Activated naive CD4-positive, alpha-beta T cell treated with anti-CD3 and anti-CD28 coated beads, Interleukin-2, amount 10 ng/mL, durations not matched to agents 7 days and 5 days (primary cell): ENCODE measurements around the gene ITGA3.
"Not testable (repeated sequence)": the region's sequence is repeated elsewhere in the genome, so short reads cannot be mapped to it uniquely, and the experiment has no call there.

ENCODE experiments used
- CTCF ChIA-PET: fragments of 350-600 bp; sonication (Branson Sonifier 250); formaldehyde crosslinking; loops from one replicate; lab custom pipeline; 2021; ENCODE audit warnings: antibody characterized with exemption; lab: Charles Lee
- DNase-seq: peaks from one replicate; pipeline ENCODE4 v3.0.0-alpha.2; 2020
- H3K27ac Mint-ChIP-seq: one replicate; pipeline ENCODE4 v1.8.0; 2021; ENCODE audit warnings: mild to moderate bottlenecking, moderate library complexity, mixed read lengths
- H3K27me3 Mint-ChIP-seq: one replicate; pipeline ENCODE4 v1.8.0; 2021; ENCODE audit warnings: mild to moderate bottlenecking, mixed read lengths
- H3K36me3 Mint-ChIP-seq: one replicate; pipeline ENCODE4 v1.8.0; 2021; ENCODE audit warnings: mixed read lengths
- H3K4me1 Mint-ChIP-seq: one replicate; pipeline ENCODE4 v1.8.0; 2021; ENCODE audit warnings: mixed read lengths
- H3K4me3 Mint-ChIP-seq: one replicate; pipeline ENCODE4 v1.8.0; 2021; ENCODE audit warnings: mild to moderate bottlenecking, moderate library complexity, mixed read lengths
- H3K9me3 Mint-ChIP-seq: one replicate; pipeline ENCODE4 v1.8.0; 2021; ENCODE audit warnings: mixed read lengths

ITGA3 gene

GRCh38 chr17:50060951-50061712, 5.2 kb downstream of the ITGA3 start:
- no peak overlapping the region for H3K27ac Mint-ChIP-seq
- peaks cover 25% of the 10 kb centered on the region for H3K27me3 Mint-ChIP-seq
- CTCF ChIA-PET, result interaction anchor here (1.8 to 3.5 kb wide), 2 partner anchors 26 to 33 kb away, joined by 6 to 12 read pairs; no protein-coding TSS in a partner anchor
- DNase-seq, result no peak
- peaks cover 3% of the 10 kb centered on the region for H3K36me3 Mint-ChIP-seq
- no peak overlapping the region for H3K4me3 Mint-ChIP-seq
- H3K4me1 Mint-ChIP-seq, result peaks cover 17% of the 10 kb centered on the region
- no peaks in the 10 kb centered on the region for H3K9me3 Mint-ChIP-seq

- CTCF ChIA-PET, result interaction anchor here (0.7 to 1.8 kb wide), 2 partner anchors 26 to 33 kb away, joined by 4 to 6 read pairs; no protein-coding TSS in a partner anchor
- DNase-seq, H3K4me3 Mint-ChIP-seq, H3K36me3 Mint-ChIP-seq, H3K9me3 Mint-ChIP-seq, H3K27ac Mint-ChIP-seq: not testable (repeated sequence)
- Mint-ChIP-seq H3K4me1 (peaks cover 13% of the 10 kb centered on the region), H3K27me3 (peaks cover 21% of the 10 kb centered on the region)
Measured at GRCh38 chr17:50061713-50062045, 5.8 kb downstream of the ITGA3 start.

- Mint-ChIP-seq H3K27me3 (peaks cover 12% of the 10 kb centered on the region), H3K9me3 (no peaks in the 10 kb centered on the region), H3K4me1 (peaks cover 6% of the 10 kb centered on the region), H3K27ac (no peak overlapping the region), H3K4me3 (no peak overlapping the region), H3K36me3 (peaks cover 3% of the 10 kb centered on the region)
- CTCF ChIA-PET, result interaction anchor here (0.7 kb wide), 1 partner anchor 25 kb away, joined by 4 read pairs; no protein-coding TSS in a partner anchor
- DNase-seq, result no peak
Measured at GRCh38 chr17:50062293-50063243, 6.7 kb downstream of the ITGA3 start.

- no peak overlapping the region for H3K4me3 Mint-ChIP-seq
- CTCF ChIA-PET, result interaction anchor here (2.0 kb wide), 1 partner anchor 24 kb away, joined by 7 read pairs; no protein-coding TSS in a partner anchor
- no peaks in the 10 kb centered on the region for H3K4me1 Mint-ChIP-seq
- H3K27ac Mint-ChIP-seq, result no peak overlapping the region
- H3K9me3 Mint-ChIP-seq, result no peaks in the 10 kb centered on the region
- no peaks in the 10 kb centered on the region for H3K36me3 Mint-ChIP-seq
- no peak for DNase-seq
- H3K27me3 Mint-ChIP-seq, result peaks cover under 1% of the 10 kb centered on the region
Measured at GRCh38 chr17:50063561-50064252, 7.8 kb downstream of the ITGA3 start.

GRCh38 chr17:50064253-50065001, 8.5 kb downstream of the ITGA3 start:
- Mint-ChIP-seq H3K27me3 (no peaks in the 10 kb centered on the region), H3K27ac (no peak overlapping the region), H3K36me3 (no peaks in the 10 kb centered on the region), H3K4me1 (no peaks in the 10 kb centered on the region), H3K9me3 (no peaks in the 10 kb centered on the region), H3K4me3 (no peak overlapping the region)
- DNase-seq, result no peak
- CTCF ChIA-PET, result interaction anchor here (2.0 to 2.8 kb wide), 2 partner anchors 23 to 30 kb away, joined by 7 to 8 read pairs; no protein-coding TSS in a partner anchor

GRCh38 chr17:50065056-50065455, 9.1 kb downstream of the ITGA3 start:
- Mint-ChIP-seq H3K9me3 (no peaks in the 10 kb centered on the region), H3K27ac (no peak overlapping the region), H3K4me1 (no peaks in the 10 kb centered on the region), H3K4me3 (no peak overlapping the region), H3K36me3 (no peaks in the 10 kb centered on the region), H3K27me3 (no peaks in the 10 kb centered on the region)
- CTCF ChIA-PET, result interaction anchor here (2.0 to 2.8 kb wide), 2 partner anchors 23 to 29 kb away, joined by 7 to 8 read pairs; no protein-coding TSS in a partner anchor
- DNase-seq, result no peak

- Mint-ChIP-seq H3K4me1 (no peaks in the 10 kb centered on the region), H3K9me3 (no peaks in the 10 kb centered on the region), H3K27ac (no peak overlapping the region), H3K4me3 (no peak overlapping the region), H3K27me3 (no peaks in the 10 kb centered on the region), H3K36me3 (peaks cover 6% of the 10 kb centered on the region)
- no peak for DNase-seq
- CTCF ChIA-PET, result interaction anchor here (1.1 to 3.1 kb wide), 4 partner anchors 9 to 27 kb away, joined by 3 to 14 read pairs (median 6); no protein-coding TSS in a partner anchor
Measured at GRCh38 chr17:50066995-50067394, 11.1 kb downstream of the ITGA3 start.

GRCh38 chr17:50067996-50068395, 12.1 kb downstream of the ITGA3 start:
- peaks cover 6% of the 10 kb centered on the region for H3K36me3 Mint-ChIP-seq

GRCh38 chr17:50070908-50071680, 15.2 kb downstream of the ITGA3 start:
- H3K4me3 Mint-ChIP-seq, result no peak overlapping the region
- CTCF ChIA-PET, result no interaction called here
- no peaks in the 10 kb centered on the region for H3K4me1 Mint-ChIP-seq
- H3K27ac Mint-ChIP-seq, result no peak overlapping the region
- peaks cover 6% of the 10 kb centered on the region for H3K36me3 Mint-ChIP-seq
- H3K9me3 Mint-ChIP-seq, result no peaks in the 10 kb centered on the region
- H3K27me3 Mint-ChIP-seq, result no peaks in the 10 kb centered on the region
- no peak for DNase-seq

More at GRCh38 chr17:50067996-50068395, 12.1 kb downstream of the ITGA3 start:
- Mint-ChIP-seq H3K27ac (no peak overlapping the region), H3K4me1 (no peaks in the 10 kb centered on the region), H3K9me3 (no peaks in the 10 kb centered on the region), H3K27me3 (no peaks in the 10 kb centered on the region), H3K4me3 (no peak overlapping the region)
- CTCF ChIA-PET, result interaction anchor here (1.6 to 3.1 kb wide), 2 partner anchors 10 to 26 kb away, joined by 5 to 14 read pairs; no protein-coding TSS in a partner anchor
- no peak for DNase-seq

- no peaks in the 10 kb centered on the region for H3K27me3 Mint-ChIP-seq
- H3K9me3 Mint-ChIP-seq, result no peaks in the 10 kb centered on the region
- no peak overlapping the region for H3K27ac Mint-ChIP-seq
Measured at GRCh38 chr17:50071692-50072091, 15.8 kb downstream of the ITGA3 start.

GRCh38 chr17:50072130-50072529, 16.2 kb downstream of the ITGA3 start:
- Mint-ChIP-seq H3K4me3 (no peak overlapping the region), H3K9me3 (no peaks in the 10 kb centered on the region), H3K4me1 (no peaks in the 10 kb centered on the region), H3K27me3 (no peaks in the 10 kb centered on the region), H3K36me3 (peaks cover 6% of the 10 kb centered on the region), H3K27ac (no peak overlapping the region)
- DNase-seq, result no peak
- CTCF ChIA-PET, result interaction anchor here (0.9 kb wide), 1 partner anchor 15 kb away, joined by 3 read pairs; no protein-coding TSS in a partner anchor

More at GRCh38 chr17:50071692-50072091, 15.8 kb downstream of the ITGA3 start:
- CTCF ChIA-PET, result interaction anchor here (0.9 kb wide), 1 partner anchor 15 kb away, joined by 3 read pairs; no protein-coding TSS in a partner anchor
- peaks cover 6% of the 10 kb centered on the region for H3K36me3 Mint-ChIP-seq
- no peaks in the 10 kb centered on the region for H3K4me1 Mint-ChIP-seq
- no peak for DNase-seq
- H3K4me3 Mint-ChIP-seq, result no peak overlapping the region

GRCh38 chr17:50072925-50073324, 17.0 kb downstream of the ITGA3 start:
- H3K27ac Mint-ChIP-seq, result no peak overlapping the region
- CTCF ChIA-PET, result interaction anchor here (0.8 kb wide), 1 partner anchor 43 kb away, joined by 3 read pairs; no protein-coding TSS in a partner anchor
- no peaks in the 10 kb centered on the region for H3K4me1 Mint-ChIP-seq
- H3K36me3 Mint-ChIP-seq, result peaks cover 6% of the 10 kb centered on the region
- no peaks in the 10 kb centered on the region for H3K9me3 Mint-ChIP-seq
- no peak for DNase-seq
- no peaks in the 10 kb centered on the region for H3K27me3 Mint-ChIP-seq
- H3K4me3 Mint-ChIP-seq, result no peak overlapping the region
